K562 (cell line): ENCODE data around the gene RREB1. TPM values are rescaled to one million over a fixed set of nuclear protein-coding genes. Genes with fewer than 3 reads are reported as not detected.
A peak's percentile ranks its signal among the peaks of the same experiment; 100 is the strongest.

Source experiments
- ARHGAP35 ChIP-seq: fragments of 450-650 bp; IDR thresholded peaks from 2 replicates; pipeline ENCODE4 v1.6.1; 2018; ENCODE audit not compliant: partially characterized antibody
- BRD9 ChIP-seq: fragments of 450-650 bp; IDR thresholded peaks from 2 replicates; pipeline ENCODE4 v1.6.1; 2018; ENCODE audit warnings: low read depth; ENCODE audit not compliant: partially characterized antibody
- ELF1 ChIP-seq: fragments of 200-800 bp; sonication (Bioruptor generic); IDR thresholded peaks from 2 replicates; pipeline ENCODE4 v1.6.1; 2016; ENCODE audit warnings: missing genetic modification characterization, missing compliant biosample characterization
- GATA2 ChIP-seq: sonication (generic); formaldehyde crosslinking; IDR thresholded peaks from 2 replicates; pipeline ENCODE4 v1.4.0; 2020; ENCODE audit warnings: mild to moderate bottlenecking, missing genetic modification reagents
- MCM7 ChIP-seq, 2 experiments: fragments of 450-650 bp; IDR thresholded peaks; 2 replicates each; pipeline ENCODE4 v1.6.1; 2016 to 2018
- MEIS2 ChIP-seq: fragments of 450-650 bp; IDR thresholded peaks from 2 replicates; pipeline ENCODE4 v1.6.1; 2014; ENCODE audit warnings: mild to moderate bottlenecking; ENCODE audit not compliant: partially characterized antibody
- NCOA1 ChIP-seq: fragments of 450-650 bp; IDR thresholded peaks from 2 replicates; pipeline ENCODE4 v1.6.1; 2016; ENCODE audit warnings: low read depth
- SREBF1 ChIP-seq: fragments of 150-350 bp; IDR thresholded peaks from 2 replicates; pipeline ENCODE4 v1.6.1; 2014; ENCODE audit warnings: antibody characterized with exemption, low read depth, low read length, borderline replicate concordance
- THRAP3 ChIP-seq: fragments of 450-650 bp; IDR thresholded peaks from 2 replicates; pipeline ENCODE4 v1.6.1; 2016; ENCODE audit warnings: mild to moderate bottlenecking, inconsistent platforms, borderline replicate concordance
- VEZF1 ChIP-seq: fragments of 200-800 bp; sonication (Bioruptor generic); IDR thresholded peaks from 2 replicates; pipeline ENCODE4 v1.6.1; 2017; ENCODE audit warnings: missing genetic modification characterization, missing compliant biosample characterization
- YY1 ChIP-seq, 3 experiments: IDR thresholded peaks; 2 replicates each; pipeline ENCODE4 v1.6.1; 2011; ENCODE audit warnings: low read length in 2 of 3, mild to moderate bottlenecking in 2 of 3, moderate library complexity in 2 of 3, borderline replicate concordance in 1 of 3, control low read depth in 1 of 3, low read depth in 1 of 3; ENCODE audit not compliant: insufficient read depth in 3 of 3, insufficient replicate concordance in 2 of 3, control insufficient read depth in 1 of 3, insufficient read length in 1 of 3; ENCODE audit errors: extremely low read depth in 1 of 3
- ZBTB33 ChIP-seq: sonication (generic); formaldehyde crosslinking; IDR thresholded peaks from 2 replicates; pipeline ENCODE4 v1.8.1; 2023; ENCODE audit warnings: mild to moderate bottlenecking, missing genetic modification reagents
- ZNF398 ChIP-seq: fragments of 250-450 bp; sonication (Bioruptor Pico); IDR thresholded peaks from 2 replicates; pipeline ENCODE4 v1.8.0; 2021; ENCODE audit warnings: moderate library complexity, mild to moderate bottlenecking, inconsistent platforms
- polyA plus RNA-seq, 8 experiments: library from polyadenylated mRNA; depleted of rRNA in 4 of 8; stranded (reverse) in 5 of 8; unstranded in 3 of 8; fragments of >200 nt; fragmentation: Nextera tagmentation in 2 of 8; fragmentation: Illumina TruSeq in 1 of 8; extraction: Ambion mirVana in 2 of 8; extraction: Trizol in 1 of 8; gene quantifications; 2 replicates each; pipeline versions ENCODE4 v1.2.1 to v1.2.3, GENCODE V29; 2011 to 2014; ENCODE audit warnings: inconsistent platforms in 1 of 8, missing spikeins in 1 of 8
- total RNA-seq, 7 experiments: library from RNA; depleted of rRNA in 6 of 7; stranded (reverse); fragments of >200 nt in 6 of 7; fragmentation: Illumina TruSeq in 2 of 7; extraction: Trizol in 2 of 7; gene quantifications; 2 replicates each; pipeline versions ENCODE4 v1.2.1 to v1.2.3, GENCODE V29; 2011 to 2021; ENCODE audit warnings: low replicate concordance in 1 of 7
- TF ChIP-seq, protein P1 (sequence below): fragments of 250-450 bp; sonication (Bioruptor Pico); IDR thresholded peaks from 2 replicates; pipeline ENCODE4 v1.8.0; 2021; ENCODE audit warnings: borderline replicate concordance, mild to moderate bottlenecking, moderate library complexity; ENCODE audit not compliant: poor library complexity, severe bottlenecking
- TF ChIP-seq, protein P2 (sequence below): sonication (generic); formaldehyde crosslinking; IDR thresholded peaks from 2 replicates; pipeline ENCODE4 v1.8.1; 2023; ENCODE audit warnings: mild to moderate bottlenecking, missing genetic modification reagents, moderate library complexity

Gene RREB1
- total and polyA plus RNA-seq, 9 of the 15 experiments (the other 6 are each of a cell fraction or from before 2014, with no cell fraction given): 3.3 to 64.2 (median 19.3) TPM

- TF ChIP-seq VEZF1 (CRISPR knock-in tag) (peak; percentile 93), ZBTB33 (CRISPR knock-in tag) (peak; percentile 75), MEIS2 (no peak), SREBF1 (no peak), ELF1 (tag) (peak; percentile 14), BRD9 (peak; percentile 93), GATA2 (CRISPR knock-in tag) (peak; percentile 97), NCOA1 (peak; percentile 51; the same call in 1 of the 2 replicates), YY1 (IDR thresholded peaks at IDR 0.05; ENCODE audit: borderline replicate concordance in 1 of 3, control insufficient read depth in 1 of 3, extremely low read depth in 1 of 3, insufficient read depth in 3 of 3, insufficient read length in 1 of 3, insufficient replicate concordance in 2 of 3, low read depth in 1 of 3, low read length in 2 of 3) (peak in 2 of 3 experiments; percentile 81 to 90), ZNF398 (CRISPR knock-in tag) (no peak), ARHGAP35 (no peak), THRAP3 (no peak), MCM7 (IDR thresholded peaks at IDR 0.05) (no peak)
- TF ChIP-seq, protein P1, sequence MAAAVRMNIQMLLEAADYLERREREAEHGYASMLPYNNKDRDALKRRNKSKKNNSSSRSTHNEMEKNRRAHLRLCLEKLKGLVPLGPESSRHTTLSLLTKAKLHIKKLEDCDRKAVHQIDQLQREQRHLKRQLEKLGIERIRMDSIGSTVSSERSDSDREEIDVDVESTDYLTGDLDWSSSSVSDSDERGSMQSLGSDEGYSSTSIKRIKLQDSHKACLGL (CRISPR knock-in tag): peak; percentile 49
- TF ChIP-seq, protein P2, sequence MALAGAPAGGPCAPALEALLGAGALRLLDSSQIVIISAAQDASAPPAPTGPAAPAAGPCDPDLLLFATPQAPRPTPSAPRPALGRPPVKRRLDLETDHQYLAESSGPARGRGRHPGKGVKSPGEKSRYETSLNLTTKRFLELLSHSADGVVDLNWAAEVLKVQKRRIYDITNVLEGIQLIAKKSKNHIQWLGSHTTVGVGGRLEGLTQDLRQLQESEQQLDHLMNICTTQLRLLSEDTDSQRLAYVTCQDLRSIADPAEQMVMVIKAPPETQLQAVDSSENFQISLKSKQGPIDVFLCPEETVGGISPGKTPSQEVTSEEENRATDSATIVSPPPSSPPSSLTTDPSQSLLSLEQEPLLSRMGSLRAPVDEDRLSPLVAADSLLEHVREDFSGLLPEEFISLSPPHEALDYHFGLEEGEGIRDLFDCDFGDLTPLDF (CRISPR knock-in tag): no peak
Observed at GRCh38 chr6:7201732-7202541, 94.2 kb downstream of the RREB1 start (continued).
